SK-N-SH (cell line): ENCODE results near the gene SSX2IP. TPM values are rescaled to one million over a fixed set of nuclear protein-coding genes. Genes with fewer than 3 reads are reported as not detected.

Experiments
- CTCF ChIA-PET: fragments of 300-600, 350-600 bp; formaldehyde crosslinking; extraction: SDS; loops from one replicate; lab custom pipeline; 2021; lab: Yijun Ruan, JAX
- POLR2A ChIA-PET: fragments of 350-600 bp; sonication (Branson Sonifier 250); formaldehyde crosslinking; extraction: SDS; loops from one replicate; lab custom pipeline; 2020; ENCODE audit warnings: antibody characterized with exemption, inconsistent platforms; lab: Yijun Ruan, JAX
- DNase-seq: peaks from one replicate; pipeline ENCODE4 v3.0.0; 2012
- H2AFZ ChIP-seq: fragments of 200-600 bp; sonication (generic); 2 replicates; pipeline ENCODE4 v1.8.1; 2016; ENCODE audit warnings: antibody characterized with exemption, mild to moderate bottlenecking, low read depth
- H3F3A ChIP-seq: fragments of 200-600 bp; sonication (generic); replicated peaks from 2 replicates; pipeline ENCODE3; 2016; ENCODE audit warnings: antibody characterized with exemption, mild to moderate bottlenecking; ENCODE audit not compliant: insufficient read depth
- H3K27ac ChIP-seq, 2 experiments: fragments of 200-500 bp in 1 of 2; fragments of 200-600 bp in 1 of 2; sonication (Bioruptor generic) in 1 of 2; sonication (generic), shearing (Covaris generic) in 1 of 2; 2 replicates each; pipeline versions ENCODE4 v1.5.1 to v1.6.1; 2014 to 2016; ENCODE audit warnings: low read depth in 2 of 2, inconsistent platforms in 1 of 2, low read length in 1 of 2, mild to moderate bottlenecking in 1 of 2, mixed read lengths in 1 of 2
- H3K27me3 ChIP-seq: fragments of 200-600 bp; sonication (generic), shearing (Covaris generic); 2 replicates; pipeline ENCODE4 v1.6.1; 2016; ENCODE audit warnings: mixed run types; ENCODE audit not compliant: insufficient read depth
- H3K36me3 ChIP-seq, 2 experiments: fragments of 200-500 bp in 1 of 2; fragments of 200-600 bp in 1 of 2; sonication (Bioruptor generic) in 1 of 2; sonication (generic) in 1 of 2; replicated peaks in 1 of 2; 2 replicates each; pipeline versions ENCODE3 to v1.5.1; 2014 to 2016; ENCODE audit warnings: low read length in 1 of 2, mild to moderate bottlenecking in 1 of 2; ENCODE audit not compliant: insufficient read depth in 2 of 2, control insufficient read depth in 1 of 2
- H3K4me1 ChIP-seq, 2 experiments: fragments of 200-500 bp in 1 of 2; fragments of 200-600 bp in 1 of 2; sonication (Bioruptor generic) in 1 of 2; sonication (generic), shearing (Covaris generic) in 1 of 2; 2 replicates each; pipeline versions ENCODE4 v1.5.1 to v1.6.1; 2014 to 2016; ENCODE audit warnings: low read depth in 1 of 2, low read length in 1 of 2, mixed run types in 1 of 2; ENCODE audit not compliant: insufficient read depth in 2 of 2, control insufficient read depth in 1 of 2
- H3K4me2 ChIP-seq: fragments of 200-600 bp; sonication (generic), shearing (Covaris generic); 2 replicates; pipeline ENCODE4 v1.6.1; 2017; ENCODE audit warnings: mixed run types
- H3K4me3 ChIP-seq, 2 experiments: fragments of 200-500 bp in 1 of 2; fragments of 200-600 bp in 1 of 2; sonication (Bioruptor generic) in 1 of 2; sonication (generic), shearing (Covaris generic) in 1 of 2; 2 replicates each; pipeline versions ENCODE4 v1.5.1 to v1.8.1; 2014 to 2016; ENCODE audit warnings: low read depth in 2 of 2, inconsistent platforms in 1 of 2, low read length in 1 of 2, mild to moderate bottlenecking in 1 of 2, mixed read lengths in 1 of 2, moderate library complexity in 1 of 2
- H3K79me2 ChIP-seq: fragments of 200-600 bp; sonication (generic); 2 replicates; pipeline ENCODE4 v1.8.1; 2017; ENCODE audit warnings: mild to moderate bottlenecking; ENCODE audit not compliant: insufficient read depth
- H3K9ac ChIP-seq: fragments of 200-600 bp; sonication (generic); 2 replicates; pipeline ENCODE4 v1.6.1; 2017; ENCODE audit warnings: mixed run types
- H3K9me2 ChIP-seq: fragments of 200-600 bp; sonication (generic); 2 replicates; pipeline ENCODE4 v1.6.1; 2017; ENCODE audit warnings: mixed run types
- H3K9me3 ChIP-seq: fragments of 200-600 bp; sonication (generic); 2 replicates; pipeline ENCODE4 v1.6.1; 2017; ENCODE audit warnings: mixed run types, mild to moderate bottlenecking, moderate library complexity
- H4K20me1 ChIP-seq: fragments of 200-600 bp; sonication (generic); 2 replicates; pipeline ENCODE4 v1.6.1; 2017; ENCODE audit warnings: mild to moderate bottlenecking, mixed run types; ENCODE audit not compliant: insufficient read depth
- CHD2 ChIP-seq: fragments of 150-350 bp; IDR thresholded peaks from 2 replicates; pipeline ENCODE4 v1.6.1; 2018; ENCODE audit warnings: low read length; ENCODE audit not compliant: partially characterized antibody
- EZH2phosphoT487 ChIP-seq: fragments of 200-600 bp; sonication (generic); IDR thresholded peaks from 2 replicates; pipeline ENCODE4 v1.6.1; 2017; ENCODE audit warnings: low read depth, mixed run types, mild to moderate bottlenecking, antibody characterized with exemption, moderate library complexity, borderline replicate concordance
- FOXJ3 ChIP-seq: sonication (generic); formaldehyde crosslinking; IDR thresholded peaks from 2 replicates; pipeline ENCODE4 v1.5.1; 2020; ENCODE audit warnings: mild to moderate bottlenecking, missing genetic modification reagents
- GABPA ChIP-seq: IDR thresholded peaks from 2 replicates; pipeline ENCODE4 v1.4.0; 2012; ENCODE audit warnings: low read depth, mild to moderate bottlenecking
- GATA2 ChIP-seq: sonication (generic); formaldehyde crosslinking; IDR thresholded peaks from 2 replicates; pipeline ENCODE4 v1.5.0; 2020; ENCODE audit warnings: mild to moderate bottlenecking, missing genetic modification reagents
- JUND ChIP-seq: IDR thresholded peaks from 2 replicates; pipeline ENCODE4 v1.4.0; 2012
- NFIC ChIP-seq: IDR thresholded peaks from 2 replicates; pipeline ENCODE4 v1.4.0; 2012; ENCODE audit warnings: borderline replicate concordance
- POLR2AphosphoS5 ChIP-seq: IDR thresholded peaks from 2 replicates; pipeline ENCODE4 v1.6.1; 2012; ENCODE audit warnings: low read depth, low read length
- RFX5 ChIP-seq: IDR thresholded peaks from 2 replicates; pipeline ENCODE4 v1.6.1; 2012; ENCODE audit warnings: mild to moderate bottlenecking, improper control_type of control experiment, low read length
- SIN3A ChIP-seq: IDR thresholded peaks from 2 replicates; pipeline ENCODE4 v1.6.1; 2012; ENCODE audit warnings: low read depth, mild to moderate bottlenecking, low read length, moderate library complexity, borderline replicate concordance
- TAF1 ChIP-seq: IDR thresholded peaks from 2 replicates; pipeline ENCODE4 v1.6.1; 2012; ENCODE audit warnings: low read depth, mild to moderate bottlenecking, low read length, moderate library complexity, borderline replicate concordance
- TCF12 ChIP-seq: IDR thresholded peaks from 2 replicates; pipeline ENCODE4 v1.4.0; 2012
- TEAD4 ChIP-seq: IDR thresholded peaks from 2 replicates; pipeline ENCODE4 v1.4.0; 2012; ENCODE audit warnings: mild to moderate bottlenecking, borderline replicate concordance; ENCODE audit not compliant: insufficient read depth
- YY1 ChIP-seq: IDR thresholded peaks from 2 replicates; pipeline ENCODE4 v1.4.0; 2012; ENCODE audit warnings: low read depth, mild to moderate bottlenecking
- WGBS: methylation state at CpG from one replicate; pipeline ENCODE4 v1.1.6; 2017; ENCODE audit warnings: low lambda C conversion rate; 5-methylcytosine and 5-hydroxymethylcytosine counted together
- polyA plus RNA-seq, 3 experiments: library from polyadenylated mRNA; depleted of rRNA; stranded (reverse); fragments of >200 nt; gene quantifications; 2 replicates each; pipeline ENCODE4 v1.2.3, GENCODE V29; 2012
- TF ChIP-seq, protein P1 (sequence below): IDR thresholded peaks from 2 replicates; pipeline ENCODE4 v1.6.1; 2012; ENCODE audit warnings: mild to moderate bottlenecking, low read depth, low read length, moderate library complexity
- TF ChIP-seq, protein P2 (sequence below): IDR thresholded peaks from 2 replicates; pipeline ENCODE4 v1.4.0; 2012; ENCODE audit warnings: low read depth
- TF ChIP-seq, protein P3 (sequence below): fragments of 200-600 bp; sonication (generic); IDR thresholded peaks from 2 replicates; pipeline ENCODE4 v1.6.1; 2017; ENCODE audit warnings: antibody characterized with exemption, mild to moderate bottlenecking, moderate library complexity
- TF ChIP-seq, protein P4 (sequence below): fragments of 150-350 bp; IDR thresholded peaks from 2 replicates; pipeline ENCODE4 v1.6.1; 2017; ENCODE audit warnings: antibody characterized with exemption, low read length, low read depth, borderline replicate concordance
- TF ChIP-seq, protein P5 (sequence below): fragments of 150-350 bp; IDR thresholded peaks from 2 replicates; pipeline ENCODE4 v1.6.1; 2016; ENCODE audit warnings: mild to moderate bottlenecking, low read depth, low read length

SSX2IP gene
- polyA plus RNA-seq, 1 of the 3 experiments (the other 2 are of a cell fraction) = 7.7 TPM

DNA sequence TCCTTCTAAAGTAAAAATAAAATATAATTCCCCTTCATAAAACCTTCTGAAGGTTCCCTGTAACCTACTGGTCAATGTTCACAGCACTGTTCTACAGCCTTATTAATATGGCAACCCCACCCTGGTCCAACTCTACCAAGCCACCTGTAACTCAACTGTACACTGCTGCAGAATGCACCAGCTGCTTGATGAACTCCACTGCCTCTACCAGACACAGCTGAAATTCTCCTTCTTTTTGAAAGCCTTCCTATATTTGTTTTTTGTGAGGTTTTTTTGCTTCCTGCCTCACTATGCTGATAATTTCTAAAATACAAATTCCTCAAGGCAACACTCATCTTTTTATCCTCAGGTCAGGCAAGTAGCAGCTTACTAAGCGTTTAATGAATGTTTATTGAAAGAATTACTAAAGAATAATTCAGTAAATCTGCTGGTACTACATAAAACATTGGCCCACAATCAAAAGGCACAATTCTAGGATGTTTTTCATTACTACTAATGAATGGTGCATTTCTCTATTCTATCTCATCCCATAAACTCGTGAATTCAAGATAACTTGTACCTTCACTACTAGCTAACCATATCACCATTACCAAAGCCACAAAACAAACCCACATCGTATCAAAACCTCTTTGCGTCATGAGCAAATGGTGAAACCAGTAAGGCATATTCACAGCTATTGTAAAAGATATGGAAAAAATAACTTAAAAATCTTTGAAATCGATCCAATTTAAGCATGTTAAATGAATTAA is 2.4 kb downstream of the SSX2IP start:
- POLR2A ChIA-PET = no interaction called here

More for the DNA sequence above, 2.4 kb downstream of the SSX2IP start:
- Histone ChIP-seq H3K36me3 (peaks cover 0 to 3% of the 10 kb centered on the region in 2 experiments), H3K9me3 (no peaks in the 10 kb centered on the region), H3K27me3 (no peaks in the 10 kb centered on the region), H3K4me1 (peaks cover 0 to 17% of the 10 kb centered on the region in 2 experiments; a peak in 2 of 4 replicates), H2AFZ (no peak overlapping the region), H3K79me2 (peaks cover 66% of the 10 kb centered on the region), H3K4me2 (peak overlapping the region; percentile 77), H3F3A (no peaks in the 10 kb centered on the region), H3K27ac (no peak overlapping the region), H4K20me1 (no peaks in the 10 kb centered on the region; the same call in 1 of the 2 replicates), H3K4me3 (peak overlapping the region; percentile 17 to 86; a peak in 2 of 4 replicates), H3K9ac (no peak overlapping the region), H3K9me2 (no peaks in the 10 kb centered on the region)
- no peak for DNase-seq
- TF ChIP-seq EZH2phosphoT487 (no peak), GATA2 (CRISPR knock-in tag) (no peak), TCF12 (no peak), NFIC (no peak), TEAD4 (no peak), FOXJ3 (CRISPR knock-in tag) (no peak), YY1 (no peak), POLR2AphosphoS5 (no peak), JUND (no peak), RFX5 (no peak), CHD2 (no peak), GABPA (no peak), TAF1 (no peak), SIN3A (no peak)
- TF ChIP-seq, protein P1, sequence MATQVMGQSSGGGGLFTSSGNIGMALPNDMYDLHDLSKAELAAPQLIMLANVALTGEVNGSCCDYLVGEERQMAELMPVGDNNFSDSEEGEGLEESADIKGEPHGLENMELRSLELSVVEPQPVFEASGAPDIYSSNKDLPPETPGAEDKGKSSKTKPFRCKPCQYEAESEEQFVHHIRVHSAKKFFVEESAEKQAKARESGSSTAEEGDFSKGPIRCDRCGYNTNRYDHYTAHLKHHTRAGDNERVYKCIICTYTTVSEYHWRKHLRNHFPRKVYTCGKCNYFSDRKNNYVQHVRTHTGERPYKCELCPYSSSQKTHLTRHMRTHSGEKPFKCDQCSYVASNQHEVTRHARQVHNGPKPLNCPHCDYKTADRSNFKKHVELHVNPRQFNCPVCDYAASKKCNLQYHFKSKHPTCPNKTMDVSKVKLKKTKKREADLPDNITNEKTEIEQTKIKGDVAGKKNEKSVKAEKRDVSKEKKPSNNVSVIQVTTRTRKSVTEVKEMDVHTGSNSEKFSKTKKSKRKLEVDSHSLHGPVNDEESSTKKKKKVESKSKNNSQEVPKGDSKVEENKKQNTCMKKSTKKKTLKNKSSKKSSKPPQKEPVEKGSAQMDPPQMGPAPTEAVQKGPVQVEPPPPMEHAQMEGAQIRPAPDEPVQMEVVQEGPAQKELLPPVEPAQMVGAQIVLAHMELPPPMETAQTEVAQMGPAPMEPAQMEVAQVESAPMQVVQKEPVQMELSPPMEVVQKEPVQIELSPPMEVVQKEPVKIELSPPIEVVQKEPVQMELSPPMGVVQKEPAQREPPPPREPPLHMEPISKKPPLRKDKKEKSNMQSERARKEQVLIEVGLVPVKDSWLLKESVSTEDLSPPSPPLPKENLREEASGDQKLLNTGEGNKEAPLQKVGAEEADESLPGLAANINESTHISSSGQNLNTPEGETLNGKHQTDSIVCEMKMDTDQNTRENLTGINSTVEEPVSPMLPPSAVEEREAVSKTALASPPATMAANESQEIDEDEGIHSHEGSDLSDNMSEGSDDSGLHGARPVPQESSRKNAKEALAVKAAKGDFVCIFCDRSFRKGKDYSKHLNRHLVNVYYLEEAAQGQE = no peak
- TF ChIP-seq, protein P2, sequence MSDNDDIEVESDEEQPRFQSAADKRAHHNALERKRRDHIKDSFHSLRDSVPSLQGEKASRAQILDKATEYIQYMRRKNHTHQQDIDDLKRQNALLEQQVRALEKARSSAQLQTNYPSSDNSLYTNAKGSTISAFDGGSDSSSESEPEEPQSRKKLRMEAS = no peak
- TF ChIP-seq, protein P3, sequence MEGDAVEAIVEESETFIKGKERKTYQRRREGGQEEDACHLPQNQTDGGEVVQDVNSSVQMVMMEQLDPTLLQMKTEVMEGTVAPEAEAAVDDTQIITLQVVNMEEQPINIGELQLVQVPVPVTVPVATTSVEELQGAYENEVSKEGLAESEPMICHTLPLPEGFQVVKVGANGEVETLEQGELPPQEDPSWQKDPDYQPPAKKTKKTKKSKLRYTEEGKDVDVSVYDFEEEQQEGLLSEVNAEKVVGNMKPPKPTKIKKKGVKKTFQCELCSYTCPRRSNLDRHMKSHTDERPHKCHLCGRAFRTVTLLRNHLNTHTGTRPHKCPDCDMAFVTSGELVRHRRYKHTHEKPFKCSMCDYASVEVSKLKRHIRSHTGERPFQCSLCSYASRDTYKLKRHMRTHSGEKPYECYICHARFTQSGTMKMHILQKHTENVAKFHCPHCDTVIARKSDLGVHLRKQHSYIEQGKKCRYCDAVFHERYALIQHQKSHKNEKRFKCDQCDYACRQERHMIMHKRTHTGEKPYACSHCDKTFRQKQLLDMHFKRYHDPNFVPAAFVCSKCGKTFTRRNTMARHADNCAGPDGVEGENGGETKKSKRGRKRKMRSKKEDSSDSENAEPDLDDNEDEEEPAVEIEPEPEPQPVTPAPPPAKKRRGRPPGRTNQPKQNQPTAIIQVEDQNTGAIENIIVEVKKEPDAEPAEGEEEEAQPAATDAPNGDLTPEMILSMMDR = no peak
- TF ChIP-seq, protein P4, sequence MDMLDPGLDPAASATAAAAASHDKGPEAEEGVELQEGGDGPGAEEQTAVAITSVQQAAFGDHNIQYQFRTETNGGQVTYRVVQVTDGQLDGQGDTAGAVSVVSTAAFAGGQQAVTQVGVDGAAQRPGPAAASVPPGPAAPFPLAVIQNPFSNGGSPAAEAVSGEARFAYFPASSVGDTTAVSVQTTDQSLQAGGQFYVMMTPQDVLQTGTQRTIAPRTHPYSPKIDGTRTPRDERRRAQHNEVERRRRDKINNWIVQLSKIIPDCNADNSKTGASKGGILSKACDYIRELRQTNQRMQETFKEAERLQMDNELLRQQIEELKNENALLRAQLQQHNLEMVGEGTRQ = no peak
- TF ChIP-seq, protein P5, sequence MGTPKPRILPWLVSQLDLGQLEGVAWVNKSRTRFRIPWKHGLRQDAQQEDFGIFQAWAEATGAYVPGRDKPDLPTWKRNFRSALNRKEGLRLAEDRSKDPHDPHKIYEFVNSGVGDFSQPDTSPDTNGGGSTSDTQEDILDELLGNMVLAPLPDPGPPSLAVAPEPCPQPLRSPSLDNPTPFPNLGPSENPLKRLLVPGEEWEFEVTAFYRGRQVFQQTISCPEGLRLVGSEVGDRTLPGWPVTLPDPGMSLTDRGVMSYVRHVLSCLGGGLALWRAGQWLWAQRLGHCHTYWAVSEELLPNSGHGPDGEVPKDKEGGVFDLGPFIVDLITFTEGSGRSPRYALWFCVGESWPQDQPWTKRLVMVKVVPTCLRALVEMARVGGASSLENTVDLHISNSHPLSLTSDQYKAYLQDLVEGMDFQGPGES = no peak
- WGBS = 80% methylated on average over 5 of the region's 5 CpGs
- CTCF ChIA-PET = interaction anchor here (0.7 to 2.3 kb wide), 6 partner anchors 10 to 68 kb away, joined by 3 to 6 read pairs (median 4); no protein-coding TSS in a partner anchor
